ENCODE data around the gene VGF. TPM values are rescaled to one million over a fixed set of nuclear protein-coding genes. Genes with fewer than 3 reads are reported as not detected.

Gene VGF
- total RNA-seq, 2 experiments from 2014 or later, result 0.09 to 0.11 TPM

Small RNA genes within 50 kb of the gene (microRNA-seq; reads per million reads assigned to microRNA genes)
- not detected for gene MIR4653 (ENCODE audit: borderline replicate concordance)

Other genes starting within 250 kb of the VGF start
- not detected for gene MUC3A, start 216.0 kb downstream of the VGF start, total RNA-seq
- gene MUC12, start 196.0 kb downstream of the VGF start, total RNA-seq, result under 1 TPM in 1 of 2 experiments, not detected in 1; 0.34 TPM
- gene MUC17, start 145.5 kb downstream of the VGF start, total RNA-seq, result not detected
- gene TRIM56, start 80.1 kb downstream of the VGF start, total RNA-seq, result 10 to 100 TPM; 35.3 to 40.8 TPM
- gene SERPINE1, start 38.5 kb downstream of the VGF start, total RNA-seq, result under 1 TPM; 0.05 to 0.07 TPM
- gene AP1S1, start 11.1 kb downstream of the VGF start, total RNA-seq, result 10 to 100 TPM; 33.7 to 43.0 TPM
- gene NAT16, start 14.7 kb upstream of the VGF start, total RNA-seq, result not detected
- not detected for gene MOGAT3, start 35.5 kb upstream of the VGF start, total RNA-seq
- gene PLOD3, start 52.0 kb upstream of the VGF start, total RNA-seq, result 10 to 100 TPM; 30.7 to 35.9 TPM
- 10 to 100 TPM; 44.2 TPM for gene ZNHIT1, start 52.6 kb upstream of the VGF start, total RNA-seq
- gene CLDN15, start 72.2 kb upstream of the VGF start, total RNA-seq, result 10 to 100 TPM; 16.4 to 17.2 TPM
- gene FIS1, start 79.5 kb upstream of the VGF start, total RNA-seq, result 10 to 100 TPM; 70.5 to 92.6 TPM
- gene IFT22, start 156.2 kb upstream of the VGF start, total RNA-seq, result 1 to 10 TPM; 6.0 to 6.7 TPM
- not detected for gene COL26A1, start 197.3 kb upstream of the VGF start, total RNA-seq

Measured in activated CD4-positive, alpha-beta T cell treated with anti-CD3 and anti-CD28 coated beads for 36 hours (primary cell).